H1 (cell line): ENCODE results near the gene CCDC33. TPM values are rescaled to one million over a fixed set of nuclear protein-coding genes. Genes with fewer than 3 reads are reported as not detected.

Experiments used
- CTCF ChIA-PET: fragments of 300-600 bp; sonication (Branson Sonifier 250); formaldehyde crosslinking; loops from one replicate; lab custom pipeline; 2021; ENCODE audit not compliant: partially characterized antibody; lab: Charles Lee
- POLR2A ChIA-PET: fragments of 300-600 bp; sonication (Branson Sonifier 250); formaldehyde crosslinking; loops from one replicate; lab custom pipeline; 2021; ENCODE audit warnings: inconsistent platforms; ENCODE audit not compliant: partially characterized antibody; lab: Charles Lee
- DNase-seq, 2 experiments: peaks; one replicate each; pipeline versions ENCODE4 v3.0.0 to v3.0.0-alpha.2; 2010 to 2022; ENCODE audit warnings: low spot score in 2 of 2, low read depth in 1 of 2, mixed read lengths in 1 of 2
- FAIRE-seq: peaks from 2 replicates; lab custom pipeline; 2011; peaks lifted over from hg19 to GRCh38; lab: Jason Lieb, UNC
- H2AFZ ChIP-seq: 2 replicates; pipeline ENCODE4 v1.8.1; 2012; ENCODE audit warnings: low read length, inconsistent platforms
- H2AK5ac ChIP-seq: 2 replicates; pipeline ENCODE4 v1.6.1; 2013; ENCODE audit warnings: low read depth, low read length
- H2BK120ac ChIP-seq: replicated peaks from 2 replicates; pipeline ENCODE3; 2013; ENCODE audit warnings: low read depth, low read length, inconsistent platforms
- H2BK12ac ChIP-seq: 2 replicates; pipeline ENCODE4 v1.6.1; 2013; ENCODE audit warnings: low read depth, low read length
- H2BK15ac ChIP-seq: 2 replicates; pipeline ENCODE4 v1.6.1; 2013; ENCODE audit warnings: low read length
- H2BK20ac ChIP-seq: 2 replicates; pipeline ENCODE4 v1.6.1; 2013; ENCODE audit warnings: low read length
- H2BK5ac ChIP-seq: 2 replicates; pipeline ENCODE4 v1.6.1; 2013; ENCODE audit warnings: low read depth, low read length
- H3K14ac ChIP-seq: 2 replicates; pipeline ENCODE4 v1.6.1; 2013; ENCODE audit warnings: inconsistent platforms; ENCODE audit not compliant: insufficient read length
- H3K18ac ChIP-seq: 2 replicates; pipeline ENCODE4 v1.6.1; 2013; ENCODE audit warnings: low read length; ENCODE audit errors: extremely low read depth
- H3K23ac ChIP-seq: 2 replicates; pipeline ENCODE4 v1.6.1; 2013; ENCODE audit warnings: inconsistent platforms; ENCODE audit not compliant: insufficient read length
- H3K23me2 ChIP-seq: 2 replicates; pipeline ENCODE4 v1.6.1; 2013; ENCODE audit warnings: low read depth, low read length
- H3K27ac ChIP-seq: 2 replicates; pipeline ENCODE4 v1.6.1; 2011; ENCODE audit warnings: low read depth, low read length, inconsistent platforms
- H3K27me3 ChIP-seq, 4 experiments: replicated peaks in 1 of 4; 1 replicate in 1 of 4; 2 replicates in 3 of 4; pipeline versions ENCODE4 v1.6.1 to v1.8.1; 2011 to 2013; ENCODE audit warnings: low read length in 3 of 4, mild to moderate bottlenecking in 3 of 4, inconsistent platforms in 2 of 4, mixed read lengths in 2 of 4, moderate library complexity in 1 of 4; ENCODE audit not compliant: control insufficient read depth in 3 of 4, insufficient read depth in 3 of 4; ENCODE audit errors: extremely low read depth in 1 of 4
- H3K36me3 ChIP-seq, 4 experiments: 2 replicates each; pipeline versions ENCODE4 v1.6.1 to v1.8.1; 2011 to 2013; ENCODE audit warnings: mild to moderate bottlenecking in 4 of 4, low read length in 3 of 4, moderate library complexity in 2 of 4, control low read depth in 1 of 4, inconsistent platforms in 1 of 4; ENCODE audit not compliant: insufficient read depth in 4 of 4, control insufficient read depth in 2 of 4
- H3K4ac ChIP-seq: replicated peaks from 2 replicates; pipeline ENCODE3; 2013; ENCODE audit warnings: low read length, low read depth, mixed read lengths, inconsistent platforms; ENCODE audit not compliant: insufficient read length
- H3K4me1 ChIP-seq, 4 experiments: replicated peaks in 1 of 4; 1 replicate in 1 of 4; 2 replicates in 3 of 4; pipeline versions ENCODE4 v1.6.1 to v1.8.1; 2011 to 2013; ENCODE audit warnings: low read length in 3 of 4, inconsistent platforms in 2 of 4, mixed read lengths in 1 of 4; ENCODE audit not compliant: insufficient read depth in 4 of 4, control insufficient read depth in 3 of 4
- H3K4me2 ChIP-seq, 2 experiments: 2 replicates each; pipeline versions ENCODE4 v1.6.1 to v1.8.1; 2011 to 2013; ENCODE audit warnings: low read depth in 2 of 2, low read length in 2 of 2, control low read depth in 1 of 2, inconsistent platforms in 1 of 2, mild to moderate bottlenecking in 1 of 2; ENCODE audit not compliant: insufficient read depth in 1 of 2
- H3K4me3 ChIP-seq, 4 experiments: fragments of 200-600, 300-600 bp in 1 of 4; sonication (generic), shearing (Covaris generic), sonication (Bioruptor Twin) in 1 of 4; 2 replicates each; pipeline versions ENCODE4 v1.5.1 to v1.8.1; 2011 to 2016; ENCODE audit warnings: low read length in 4 of 4, low read depth in 3 of 4, control low read depth in 2 of 4, inconsistent platforms in 2 of 4, mild to moderate bottlenecking in 2 of 4, mixed read lengths in 1 of 4, moderate library complexity in 1 of 4; ENCODE audit not compliant: insufficient read depth in 2 of 4; ENCODE audit errors: extremely low read depth in 1 of 4
- H3K56ac ChIP-seq: replicated peaks from 2 replicates; pipeline ENCODE3; 2013; ENCODE audit warnings: low read depth, mild to moderate bottlenecking, mixed read lengths, low read length, inconsistent platforms; ENCODE audit not compliant: insufficient read length
- H3K79me1 ChIP-seq: 2 replicates; pipeline ENCODE4 v1.6.1; 2013; ENCODE audit warnings: low read depth, low read length, control low read depth
- H3K79me2 ChIP-seq, 2 experiments: 2 replicates each; pipeline versions ENCODE4 v1.6.1 to v1.8.1; 2012 to 2013; ENCODE audit warnings: low read length in 2 of 2, mild to moderate bottlenecking in 2 of 2, inconsistent platforms in 1 of 2; ENCODE audit not compliant: insufficient read depth in 2 of 2, control insufficient read depth in 1 of 2
- H3K9ac ChIP-seq, 4 experiments: replicated peaks in 1 of 4; 1 replicate in 1 of 4; 2 replicates in 3 of 4; pipeline versions ENCODE4 v1.6.1 to v1.8.1; 2011 to 2013; ENCODE audit warnings: low read depth in 3 of 4, low read length in 3 of 4, control low read depth in 2 of 4, mild to moderate bottlenecking in 2 of 4, moderate library complexity in 2 of 4, inconsistent platforms in 1 of 4; ENCODE audit errors: extremely low read depth in 1 of 4
- H3K9me3 ChIP-seq, 2 experiments: 2 replicates each; pipeline versions ENCODE4 v1.6.1 to v1.8.1; 2012 to 2013; ENCODE audit warnings: mild to moderate bottlenecking in 2 of 2, moderate library complexity in 2 of 2, control low read depth in 1 of 2, inconsistent platforms in 1 of 2, low read depth in 1 of 2, low read length in 1 of 2, mixed read lengths in 1 of 2; ENCODE audit not compliant: insufficient read depth in 2 of 2
- H4K20me1 ChIP-seq, 2 experiments: replicated peaks in 1 of 2; 2 replicates each; pipeline versions ENCODE3 to v1.8.1; 2011 to 2013; ENCODE audit warnings: inconsistent platforms in 2 of 2, low read length in 2 of 2, mild to moderate bottlenecking in 1 of 2; ENCODE audit not compliant: insufficient read depth in 2 of 2, control insufficient read depth in 1 of 2
- H4K5ac ChIP-seq: 2 replicates; pipeline ENCODE4 v1.6.1; 2013; ENCODE audit warnings: low read length, low read depth, mixed read lengths, inconsistent platforms; ENCODE audit not compliant: insufficient read length
- H4K8ac ChIP-seq: 2 replicates; pipeline ENCODE4 v1.8.0; 2013; ENCODE audit warnings: mild to moderate bottlenecking, moderate library complexity, low read length, inconsistent platforms; ENCODE audit not compliant: insufficient read depth; ENCODE audit errors: extremely low read depth
- H4K91ac ChIP-seq: replicated peaks from 2 replicates; pipeline ENCODE3; 2013; ENCODE audit warnings: low read length, mixed read lengths, inconsistent platforms; ENCODE audit not compliant: insufficient read length
- EGR1 ChIP-seq: IDR thresholded peaks from 2 replicates; pipeline ENCODE4 v1.6.1; 2011; ENCODE audit warnings: low read depth, low read length, borderline replicate concordance
- GABPA ChIP-seq: IDR thresholded peaks from 2 replicates; pipeline ENCODE4 v1.6.1; 2011; ENCODE audit warnings: mild to moderate bottlenecking, low read length, moderate library complexity, borderline replicate concordance; ENCODE audit not compliant: insufficient read depth
- KDM1A ChIP-seq: fragments of 200-600, 300-600 bp; sonication (generic); IDR thresholded peaks from 2 replicates; pipeline ENCODE4 v1.7.1; 2016; ENCODE audit warnings: mild to moderate bottlenecking, low read length, borderline replicate concordance
- NANOG ChIP-seq: IDR thresholded peaks from 2 replicates; pipeline ENCODE4 v1.6.1; 2011; ENCODE audit warnings: low read length, low read depth, mild to moderate bottlenecking, inconsistent platforms; ENCODE audit not compliant: insufficient read depth, poor library complexity, severe bottlenecking
- NRF1 ChIP-seq: IDR thresholded peaks from 2 replicates; pipeline ENCODE4 v1.6.1; 2011; ENCODE audit warnings: mild to moderate bottlenecking, low read depth, low read length, improper control_type of control experiment
- PHF8 ChIP-seq: fragments of 200-600 bp; sonication (generic); conservative IDR thresholded peaks from 2 replicates; pipeline ENCODE4 v1.7.1; 2012; ENCODE audit warnings: low read depth, mild to moderate bottlenecking, inconsistent platforms, low read length, moderate library complexity
- POLR2A ChIP-seq, 2 experiments: IDR thresholded peaks; 1 replicate in 1 of 2; 2 replicates in 1 of 2; pipeline ENCODE4 v1.6.1; 2011; ENCODE audit warnings: low read depth in 2 of 2, low read length in 2 of 2, mild to moderate bottlenecking in 2 of 2; ENCODE audit errors: control extremely low read depth in 1 of 2
- SP4 ChIP-seq: IDR thresholded peaks from 2 replicates; pipeline ENCODE4 v1.6.1; 2012; ENCODE audit warnings: low read length, inconsistent platforms
- SUZ12 ChIP-seq: fragments of 200-600 bp; sonication (generic); IDR thresholded peaks from 2 replicates; pipeline ENCODE4 v1.6.1; 2012; ENCODE audit warnings: mild to moderate bottlenecking, inconsistent platforms, low read length, moderate library complexity, mixed read lengths
- TAF7 ChIP-seq: optimal IDR thresholded peaks from 2 replicates; pipeline ENCODE3; 2011; ENCODE audit warnings: low read depth, mild to moderate bottlenecking, inconsistent platforms, low read length, moderate library complexity, borderline replicate concordance
- TCF12 ChIP-seq: IDR thresholded peaks from 2 replicates; pipeline ENCODE4 v1.6.1; 2011; ENCODE audit warnings: low read depth, mild to moderate bottlenecking, low read length
- YY1 ChIP-seq: IDR thresholded peaks from 2 replicates; pipeline ENCODE4 v1.6.1; 2011; ENCODE audit warnings: low read depth, mild to moderate bottlenecking, low read length
- WGBS, 2 experiments: shearing (Covaris generic) in 1 of 2; methylation state at CpG; one replicate each; pipeline versions ENCODE4 v1.1.6 to v1.1.7; 2013 to 2015; ENCODE audit warnings: low lambda C conversion rate in 2 of 2, mixed read lengths in 2 of 2, inconsistent platforms in 1 of 2, low coverage in 1 of 2, missing lambda C conversion rate in 1 of 2; ENCODE audit not compliant: insufficient replicate concordance in 2 of 2, insufficient coverage in 1 of 2, insufficient read length in 1 of 2; ENCODE audit errors: extremely low coverage in 1 of 2, missing lambda C conversion rate in 1 of 2; 5-methylcytosine and 5-hydroxymethylcytosine counted together
- polyA plus RNA-seq, 7 experiments: library from polyadenylated mRNA; depleted of rRNA in 3 of 7; stranded (reverse) in 5 of 7; unstranded in 2 of 7; fragments of >200 nt in 5 of 7; fragments of 200-250 nt in 2 of 7; gene quantifications; 1 replicate in 5 of 7; 2 replicates in 1 of 7; 4 replicates in 1 of 7; pipeline versions ENCODE4 v1.2.1 to v1.2.3, GENCODE V29; 2011 to 2013; ENCODE audit warnings: missing spikeins in 2 of 7, mixed read lengths in 2 of 7
- total RNA-seq: library from RNA; stranded (reverse); fragmentation: NEBNext Ultra II Directional; extraction: Animal tissue kit (Norgen Biotek cat#: 25700); gene quantifications from 2 replicates; pipeline ENCODE4 v1.2.1, GENCODE V29; 2021
- TF ChIP-seq, protein P1 (sequence below): IDR thresholded peaks from 2 replicates; pipeline ENCODE4 v1.6.1; 2012; ENCODE audit warnings: inconsistent platforms

Gene CCDC33
- total and polyA plus RNA-seq, 2 of the 8 experiments (the other 6 are each of a cell fraction or from before 2014, with no cell fraction given), result 2.0 to 2.7 TPM

DNA sequence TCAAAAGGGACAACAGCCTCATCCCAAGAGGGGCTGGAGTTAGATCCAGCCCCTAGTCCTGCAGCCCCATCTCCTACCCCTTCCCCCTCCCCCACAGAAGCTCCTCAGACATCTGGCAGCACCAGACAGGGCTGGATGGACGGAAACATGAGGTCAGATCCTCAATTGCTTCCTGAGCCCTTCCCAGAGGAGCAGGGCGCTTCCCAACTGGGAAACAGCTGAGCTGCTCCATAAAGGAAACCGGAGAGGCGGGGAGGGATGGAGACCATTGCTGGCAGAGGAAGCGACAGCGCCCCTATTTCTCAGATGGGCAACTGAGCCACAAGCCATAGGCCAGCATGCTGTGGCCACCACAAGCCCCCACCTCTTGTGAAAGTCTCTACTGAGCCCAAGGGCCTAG, 149.6 kb downstream of the CCDC33 start:
- Histone ChIP-seq H3K9ac (no peak overlapping the region), H4K8ac (no peak overlapping the region; the same call in 1 of the 2 replicates), H3K4me3 (no peak overlapping the region), H3K18ac (no peak overlapping the region), H3K4me1 (peaks cover 0 to 18% (median 8%) of the 10 kb centered on the region in 4 experiments; a peak in 5 of 7 replicates), H3K23me2 (no peaks in the 10 kb centered on the region)
- no peak for TF ChIP-seq EGR1
- TF ChIP-seq GABPA, result no peak
- TF ChIP-seq SUZ12, result no peak
- no peak for TF ChIP-seq TCF12
- TF ChIP-seq, protein P1, sequence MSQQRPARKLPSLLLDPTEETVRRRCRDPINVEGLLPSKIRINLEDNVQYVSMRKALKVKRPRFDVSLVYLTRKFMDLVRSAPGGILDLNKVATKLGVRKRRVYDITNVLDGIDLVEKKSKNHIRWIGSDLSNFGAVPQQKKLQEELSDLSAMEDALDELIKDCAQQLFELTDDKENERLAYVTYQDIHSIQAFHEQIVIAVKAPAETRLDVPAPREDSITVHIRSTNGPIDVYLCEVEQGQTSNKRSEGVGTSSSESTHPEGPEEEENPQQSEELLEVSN, result no peak
- TF ChIP-seq KDM1A, result no peak
- no peak for TF ChIP-seq NRF1
- TF ChIP-seq NANOG, result no peak
- no peak for TF ChIP-seq SP4
- TF ChIP-seq POLR2A (IDR thresholded peaks at IDR 0.05; ENCODE audit: control extremely low read depth in 1 of 2, low read depth in 2 of 2, low read length in 2 of 2), result no peak
- no peak for TF ChIP-seq TAF7
- TF ChIP-seq YY1, result no peak
- no peak for TF ChIP-seq PHF8
- TF ChIP-seq, all 59 proteins: peak for 0
- Histone ChIP-seq H2BK12ac (peak overlapping the region; percentile 60; the same call in 1 of the 2 replicates), H2BK20ac (no peak overlapping the region), H2AK5ac (no peak overlapping the region), H4K5ac (no peak overlapping the region), H3K4ac (no peak overlapping the region), H3K79me2 (no peaks in the 10 kb centered on the region), H3K4me2 (no peak overlapping the region), H2BK120ac (no peak overlapping the region), H3K14ac (no peak overlapping the region), H2BK15ac (0 out of 2 replicates have a peak overlapping the region, but pooled peaks have one; percentile 31), H3K79me1 (no peaks in the 10 kb centered on the region), H3K27ac (no peak overlapping the region; the same call in 1 of the 2 replicates), H3K27me3 (no peaks in the 10 kb centered on the region), H4K91ac (peak overlapping the region; percentile 39), H3K23ac (no peak overlapping the region), H3K36me3 (no peaks in the 10 kb centered on the region), H2AFZ (no peak overlapping the region), H2BK5ac (0 out of 2 replicates have a peak overlapping the region, but pooled peaks have one; percentile 35), H3K9me3 (no peaks in the 10 kb centered on the region), H4K20me1 (no peaks in the 10 kb centered on the region), H3K56ac (no peak overlapping the region)
- ChIA-PET CTCF (interaction anchor here (0.8 to 36.8 kb wide), 15 partner anchors 9 to 414 kb away, joined by 3 to 1311 read pairs (median 11); partner anchors contain the start of gene SEMA7A), POLR2A (interaction anchor here (0.6 to 2.1 kb wide), 6 partner anchors 11 to 76 kb away, joined by 3 to 5 read pairs (median 4); partner anchors contain the start of gene UBL7)
- FAIRE-seq (no peak), DNase-seq (no peak)
- WGBS, 2 experiments, result 85% methylated on average over 6 of the region's 6 CpGs; no CpG with 5 or more reads in 1 of the 2 experiments
